Activated naive CD8-positive, alpha-beta T cell (primary cell): ENCODE data around the gene HIC2.
"Not testable (repeated sequence)": the region's sequence is repeated elsewhere in the genome, so short reads cannot be mapped to it uniquely, and the experiment has no call there.

ENCODE experiments used
- H3K27ac Mint-ChIP-seq: one replicate; pipeline ENCODE4 v1.8.0; 2021; ENCODE audit warnings: mixed read lengths
- H3K27me3 Mint-ChIP-seq: one replicate; pipeline ENCODE4 v1.8.0; 2021; ENCODE audit warnings: mixed read lengths
- H3K36me3 Mint-ChIP-seq: one replicate; pipeline ENCODE4 v1.8.0; 2021; ENCODE audit warnings: mixed read lengths
- H3K4me1 Mint-ChIP-seq: one replicate; pipeline ENCODE4 v1.8.0; 2021; ENCODE audit warnings: low read depth, mixed read lengths
- H3K4me3 Mint-ChIP-seq: one replicate; pipeline ENCODE4 v1.8.0; 2021; ENCODE audit warnings: mild to moderate bottlenecking, mixed read lengths
- H3K9me3 Mint-ChIP-seq: one replicate; pipeline ENCODE4 v1.8.0; 2021; ENCODE audit warnings: low read depth, mixed read lengths

The HIC2 gene

GRCh38 chr22:21417227-21417746 lies at the start of gene HIC2:
Gene HIC2, plus strand, starts transcription at chr22:21417371. Its CDS starts 25,461 bp downstream, at chr22:21442832.
- peak within 1 kb of the TSS; percentile 52 for H3K4me3 Mint-ChIP-seq
- not testable (repeated sequence) for H3K27me3 Mint-ChIP-seq, H3K27ac Mint-ChIP-seq

GRCh38 chr22:21368603-21369310 lies 48.4 kb upstream of the HIC2 start:
- H3K4me3 Mint-ChIP-seq, H3K27me3 Mint-ChIP-seq, H3K36me3 Mint-ChIP-seq: not testable (repeated sequence)

More at GRCh38 chr22:21417227-21417746, at the start of gene HIC2:
- H3K36me3 Mint-ChIP-seq, H3K9me3 Mint-ChIP-seq, H3K4me1 Mint-ChIP-seq: not testable (repeated sequence)

GRCh38 chr22:21375880-21376279 lies 41.3 kb upstream of the HIC2 start:
- not testable (repeated sequence) for H3K4me3 Mint-ChIP-seq, H3K27ac Mint-ChIP-seq, H3K36me3 Mint-ChIP-seq, H3K9me3 Mint-ChIP-seq, H3K27me3 Mint-ChIP-seq, H3K4me1 Mint-ChIP-seq

More at GRCh38 chr22:21368603-21369310, 48.4 kb upstream of the HIC2 start:
- H3K27ac Mint-ChIP-seq, H3K4me1 Mint-ChIP-seq, H3K9me3 Mint-ChIP-seq: not testable (repeated sequence)

- not testable (repeated sequence) for H3K4me3 Mint-ChIP-seq, H3K27ac Mint-ChIP-seq, H3K4me1 Mint-ChIP-seq, H3K9me3 Mint-ChIP-seq, H3K36me3 Mint-ChIP-seq, H3K27me3 Mint-ChIP-seq
Observed at GRCh38 chr22:21383701-21384467, 33.3 kb upstream of the HIC2 start, which contains the start of gene RIMBP3B. Gene RIMBP3B, plus strand, starts transcription at chr22:21383751. Its CDS starts 108 bp downstream, at chr22:21383859.

GRCh38 chr22:21384468-21385357 lies 32.5 kb upstream of the HIC2 start:
- H3K9me3 Mint-ChIP-seq, H3K36me3 Mint-ChIP-seq, H3K27ac Mint-ChIP-seq, H3K4me1 Mint-ChIP-seq, H3K4me3 Mint-ChIP-seq, H3K27me3 Mint-ChIP-seq: not testable (repeated sequence)

GRCh38 chr22:21389480-21389879 lies 27.7 kb upstream of the HIC2 start:
- not testable (repeated sequence) for H3K4me3 Mint-ChIP-seq, H3K27me3 Mint-ChIP-seq, H3K4me1 Mint-ChIP-seq, H3K27ac Mint-ChIP-seq, H3K36me3 Mint-ChIP-seq, H3K9me3 Mint-ChIP-seq

- not testable (repeated sequence) for H3K36me3 Mint-ChIP-seq, H3K27me3 Mint-ChIP-seq, H3K4me1 Mint-ChIP-seq, H3K9me3 Mint-ChIP-seq, H3K27ac Mint-ChIP-seq, H3K4me3 Mint-ChIP-seq
Observed at GRCh38 chr22:21390013-21390412, 27.2 kb upstream of the HIC2 start.

GRCh38 chr22:21394613-21395012 lies 22.6 kb upstream of the HIC2 start:
- not testable (repeated sequence) for H3K27ac Mint-ChIP-seq, H3K27me3 Mint-ChIP-seq, H3K36me3 Mint-ChIP-seq, H3K4me3 Mint-ChIP-seq, H3K9me3 Mint-ChIP-seq, H3K4me1 Mint-ChIP-seq

GRCh38 chr22:21401197-21401969 lies 15.8 kb upstream of the HIC2 start:
- H3K4me3 Mint-ChIP-seq, H3K36me3 Mint-ChIP-seq, H3K4me1 Mint-ChIP-seq, H3K27ac Mint-ChIP-seq, H3K9me3 Mint-ChIP-seq, H3K27me3 Mint-ChIP-seq: not testable (repeated sequence)

- not testable (repeated sequence) for H3K36me3 Mint-ChIP-seq, H3K9me3 Mint-ChIP-seq, H3K27ac Mint-ChIP-seq, H3K27me3 Mint-ChIP-seq, H3K4me3 Mint-ChIP-seq, H3K4me1 Mint-ChIP-seq
Observed at GRCh38 chr22:21402763-21403314, 14.3 kb upstream of the HIC2 start.

- H3K9me3 Mint-ChIP-seq, H3K4me1 Mint-ChIP-seq, H3K36me3 Mint-ChIP-seq, H3K27me3 Mint-ChIP-seq, H3K4me3 Mint-ChIP-seq, H3K27ac Mint-ChIP-seq: not testable (repeated sequence)
Observed at GRCh38 chr22:21407139-21407538, 10.0 kb upstream of the HIC2 start.

- not testable (repeated sequence) for H3K36me3 Mint-ChIP-seq, H3K4me1 Mint-ChIP-seq, H3K27ac Mint-ChIP-seq, H3K9me3 Mint-ChIP-seq, H3K27me3 Mint-ChIP-seq, H3K4me3 Mint-ChIP-seq
Observed at GRCh38 chr22:21407792-21408191, 9.4 kb upstream of the HIC2 start.

GRCh38 chr22:21416375-21416774 lies 796 bp upstream of the HIC2 start:
- not testable (repeated sequence) for H3K27me3 Mint-ChIP-seq, H3K9me3 Mint-ChIP-seq, H3K27ac Mint-ChIP-seq, H3K36me3 Mint-ChIP-seq, H3K4me1 Mint-ChIP-seq, H3K4me3 Mint-ChIP-seq

- not testable (repeated sequence) for H3K27me3 Mint-ChIP-seq, H3K36me3 Mint-ChIP-seq, H3K9me3 Mint-ChIP-seq, H3K4me1 Mint-ChIP-seq, H3K27ac Mint-ChIP-seq
- peak overlapping the region; percentile 52 for H3K4me3 Mint-ChIP-seq
Observed at GRCh38 chr22:21417853-21418252, 682 bp downstream of the HIC2 start.
